Stomach (tissue), 4 donors: ENCODE data around the gene SPARCL1.

Experiments used
- POLR2AphosphoS5 ChIP-seq, 3 donors: sonication (generic); formaldehyde crosslinking; IDR thresholded peaks; one replicate each; pipeline ENCODE4 v1.6.1; 2016; ENCODE audit warnings: antibody characterized with exemption in 3 of 3
- TF ChIP-seq, protein P1 (sequence below), 7 experiments: fragments of 450-650 bp in 4 of 7; fragments of 200-600 bp in 3 of 7; sonication (generic) in 3 of 7; IDR thresholded peaks; one replicate each; pipeline ENCODE4 v1.5.1; 2016 to 2019; ENCODE audit warnings: antibody characterized with exemption in 7 of 7, control low read depth in 2 of 7, mild to moderate bottlenecking in 1 of 7

DNA sequence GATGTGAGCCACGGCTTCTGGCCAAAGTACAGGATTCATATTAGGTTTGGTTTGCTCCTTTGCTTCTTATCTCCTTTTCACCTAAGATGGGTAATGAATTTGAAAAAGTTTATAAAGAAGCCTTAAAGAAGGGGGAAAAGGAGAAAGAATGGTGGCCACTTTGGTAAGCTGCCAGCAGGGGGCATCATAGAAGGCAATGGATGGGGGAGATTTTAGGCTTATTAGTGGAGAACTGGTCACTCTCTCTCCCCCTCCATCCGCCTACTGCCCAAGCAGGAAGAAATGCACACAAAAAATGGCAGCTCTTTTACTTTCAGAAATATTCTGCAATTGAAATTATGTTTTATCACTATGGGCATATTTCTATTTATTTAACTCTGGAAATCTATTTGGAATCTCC, 32.0 kb downstream of the SPARCL1 start:
- TF ChIP-seq, protein P1, sequence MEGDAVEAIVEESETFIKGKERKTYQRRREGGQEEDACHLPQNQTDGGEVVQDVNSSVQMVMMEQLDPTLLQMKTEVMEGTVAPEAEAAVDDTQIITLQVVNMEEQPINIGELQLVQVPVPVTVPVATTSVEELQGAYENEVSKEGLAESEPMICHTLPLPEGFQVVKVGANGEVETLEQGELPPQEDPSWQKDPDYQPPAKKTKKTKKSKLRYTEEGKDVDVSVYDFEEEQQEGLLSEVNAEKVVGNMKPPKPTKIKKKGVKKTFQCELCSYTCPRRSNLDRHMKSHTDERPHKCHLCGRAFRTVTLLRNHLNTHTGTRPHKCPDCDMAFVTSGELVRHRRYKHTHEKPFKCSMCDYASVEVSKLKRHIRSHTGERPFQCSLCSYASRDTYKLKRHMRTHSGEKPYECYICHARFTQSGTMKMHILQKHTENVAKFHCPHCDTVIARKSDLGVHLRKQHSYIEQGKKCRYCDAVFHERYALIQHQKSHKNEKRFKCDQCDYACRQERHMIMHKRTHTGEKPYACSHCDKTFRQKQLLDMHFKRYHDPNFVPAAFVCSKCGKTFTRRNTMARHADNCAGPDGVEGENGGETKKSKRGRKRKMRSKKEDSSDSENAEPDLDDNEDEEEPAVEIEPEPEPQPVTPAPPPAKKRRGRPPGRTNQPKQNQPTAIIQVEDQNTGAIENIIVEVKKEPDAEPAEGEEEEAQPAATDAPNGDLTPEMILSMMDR (IDR thresholded peaks at IDR 0.05): peak in 1 of 7 experiments; percentile 18
- no peak for TF ChIP-seq POLR2AphosphoS5 (IDR thresholded peaks at IDR 0.05)
